K562 (cell line): ENCODE measurements around the gene IRAK2. TPM values are rescaled to one million over a fixed set of nuclear protein-coding genes. Genes with fewer than 3 reads are reported as not detected.

Source experiments
- ARID3B ChIP-seq: fragments of 250-450 bp; sonication (Bioruptor Pico); IDR thresholded peaks from 2 replicates; pipeline ENCODE4 v1.4.0; 2020; ENCODE audit warnings: borderline replicate concordance
- CXXC5 ChIP-seq: fragments of 250-450 bp; sonication (Bioruptor Pico); IDR thresholded peaks from 2 replicates; pipeline ENCODE4 v1.8.0; 2022; ENCODE audit warnings: inconsistent platforms, mild to moderate bottlenecking, moderate library complexity
- EHMT2 ChIP-seq: fragments of 450-650 bp; IDR thresholded peaks from 2 replicates; pipeline ENCODE4 v1.6.1; 2018; ENCODE audit warnings: antibody characterized with exemption
- L3MBTL2 ChIP-seq: fragments of 450-650 bp; IDR thresholded peaks from 2 replicates; pipeline ENCODE4 v1.6.1; 2016; ENCODE audit warnings: mild to moderate bottlenecking, moderate library complexity
- MAX ChIP-seq: sonication (generic); formaldehyde crosslinking; IDR thresholded peaks from 2 replicates; pipeline ENCODE4 v1.9.0; 2022; ENCODE audit warnings: mild to moderate bottlenecking, missing genetic modification reagents
- MLLT1 ChIP-seq, 2 experiments: fragments of 450-650 bp; IDR thresholded peaks; 2 replicates each; pipeline ENCODE4 v1.6.1; 2016
- NR2F6 ChIP-seq: fragments of 450-650 bp; formaldehyde crosslinking; IDR thresholded peaks from 2 replicates; pipeline ENCODE4 v1.4.0; 2020; ENCODE audit warnings: mild to moderate bottlenecking
- PHF21A ChIP-seq: fragments of 450-650 bp; IDR thresholded peaks from 2 replicates; pipeline ENCODE4 v1.6.1; 2017; ENCODE audit warnings: low read depth, borderline replicate concordance
- TEAD4 ChIP-seq, 2 experiments: sonication (generic) in 1 of 2; formaldehyde crosslinking in 1 of 2; IDR thresholded peaks; 2 replicates each; pipeline versions ENCODE4 v1.6.1 to v1.8.0; 2012 to 2022; ENCODE audit warnings: borderline replicate concordance in 1 of 2, inconsistent platforms in 1 of 2, low read length in 1 of 2, mild to moderate bottlenecking in 1 of 2, missing genetic modification reagents in 1 of 2
- ZBTB34 ChIP-seq: fragments of 250-450 bp; sonication (Bioruptor Pico); IDR thresholded peaks from 2 replicates; pipeline ENCODE4 v1.8.0; 2021; ENCODE audit warnings: mild to moderate bottlenecking, moderate library complexity
- ZFP91 ChIP-seq: sonication (generic); formaldehyde crosslinking; IDR thresholded peaks from 2 replicates; pipeline ENCODE4 v1.8.0; 2022; ENCODE audit warnings: mild to moderate bottlenecking, missing genetic modification reagents
- ZHX1 ChIP-seq: fragments of 150-350 bp; conservative IDR thresholded peaks from 2 replicates; pipeline ENCODE4 v1.6.1; 2014; ENCODE audit warnings: low read length
- ZNF197 ChIP-seq: fragments of 200-800 bp; sonication (Bioruptor generic); IDR thresholded peaks from 2 replicates; pipeline ENCODE4 v1.6.1; 2016; ENCODE audit warnings: low read depth, missing genetic modification characterization, missing compliant biosample characterization
- polyA plus RNA-seq, 8 experiments: library from polyadenylated mRNA; depleted of rRNA in 4 of 8; stranded (reverse) in 5 of 8; unstranded in 3 of 8; fragments of >200 nt; fragmentation: Nextera tagmentation in 2 of 8; fragmentation: Illumina TruSeq in 1 of 8; extraction: Ambion mirVana in 2 of 8; extraction: Trizol in 1 of 8; gene quantifications; 2 replicates each; pipeline versions ENCODE4 v1.2.1 to v1.2.3, GENCODE V29; 2011 to 2014; ENCODE audit warnings: inconsistent platforms in 1 of 8, missing spikeins in 1 of 8
- total RNA-seq, 7 experiments: library from RNA; depleted of rRNA in 6 of 7; stranded (reverse); fragments of >200 nt in 6 of 7; fragmentation: Illumina TruSeq in 2 of 7; extraction: Trizol in 2 of 7; gene quantifications; 2 replicates each; pipeline versions ENCODE4 v1.2.1 to v1.2.3, GENCODE V29; 2011 to 2021; ENCODE audit warnings: low replicate concordance in 1 of 7

The IRAK2 gene
- total and polyA plus RNA-seq, 9 of the 15 experiments (the other 6 are each of a cell fraction or from before 2014, with no cell fraction given) = 0.42 to 4.4 (median 2.7) TPM

GRCh38 chr3:10248184-10248983 lies 83.7 kb downstream of the IRAK2 start, which contains the start of gene TATDN2 (continued):
- TF ChIP-seq ZHX1 = no peak
- TF ChIP-seq NR2F6 (CRISPR knock-in tag) = no peak
- no peak for TF ChIP-seq ZNF197 (CRISPR knock-in tag)
- TF ChIP-seq TEAD4 (IDR thresholded peaks at IDR 0.05; ENCODE audit: low read length) = peak; percentile 54; the same call in 1 of the 2 replicates
- no peak; the same call in 1 of the 2 replicates for TF ChIP-seq TEAD4 (CRISPR knock-in tag; IDR thresholded peaks at IDR 0.05; ENCODE audit: borderline replicate concordance)
- no peak for TF ChIP-seq MLLT1 (IDR thresholded peaks at IDR 0.05)
- TF ChIP-seq MAX (CRISPR knock-in tag) = peak; percentile 93
- TF ChIP-seq ZFP91 (CRISPR knock-in tag) = no peak
- peak; percentile 94 for TF ChIP-seq CXXC5 (CRISPR knock-in tag)
- no peak for TF ChIP-seq EHMT2
- TF ChIP-seq ZBTB34 (CRISPR knock-in tag) = no peak
- peak; percentile 100 for TF ChIP-seq L3MBTL2
- no peak for TF ChIP-seq ARID3B (CRISPR knock-in tag)
- TF ChIP-seq PHF21A = no peak
